GM19395 (cell line): ENCODE data around the gene HABP4.

Experiments used
- ATAC-seq: cut with Tn5 transposase; IDR thresholded peaks from one replicate; pipeline ENCODE4 v1.9.1; 2021; ENCODE audit warnings: mild to moderate bottlenecking, moderate library complexity; ENCODE audit not compliant: unreplicated experiment

The HABP4 gene

GRCh38 chr9:96449845-96450612, at the start of gene HABP4:
HABP4 (plus strand) TSS chr9:96450169; CDS start chr9:96450280, 111 bp downstream.
- peak; percentile 96 for ATAC-seq

GRCh38 chr9:96408409-96409280, 41.3 kb upstream of the HABP4 start:
- no peak for ATAC-seq

- ATAC-seq: no peak
Observed at GRCh38 chr9:96411129-96411838, 38.7 kb upstream of the HABP4 start.

- no peak for ATAC-seq
Observed at GRCh38 chr9:96412174-96412913, 37.6 kb upstream of the HABP4 start.

GRCh38 chr9:96413302-96414221, 36.4 kb upstream of the HABP4 start:
- peak; percentile 39 for ATAC-seq

- ATAC-seq: no peak
Observed at GRCh38 chr9:96417051-96417586, 32.9 kb upstream of the HABP4 start.

GRCh38 chr9:96417661-96418082, 32.3 kb upstream of the HABP4 start:
- no peak for ATAC-seq

GRCh38 chr9:96418083-96418919, 31.7 kb upstream of the HABP4 start, which contains the start of gene ZNF367:
ZNF367 (minus strand) TSS chr9:96418370; CDS start chr9:96418032, 338 bp downstream.
- peak; percentile 63 for ATAC-seq

GRCh38 chr9:96418920-96419690, 30.9 kb upstream of the HABP4 start:
- peak; percentile 35 for ATAC-seq

GRCh38 chr9:96419691-96419969, 30.3 kb upstream of the HABP4 start:
- no peak for ATAC-seq

GRCh38 chr9:96420468-96421219, 29.3 kb upstream of the HABP4 start:
- peak; percentile 18 for ATAC-seq

- no peak for ATAC-seq
Observed at GRCh38 chr9:96423322-96423984, 26.5 kb upstream of the HABP4 start.

- ATAC-seq: no peak
Observed at GRCh38 chr9:96423985-96424336, 26.0 kb upstream of the HABP4 start.

GRCh38 chr9:96425500-96426169, 24.3 kb upstream of the HABP4 start:
- no peak for ATAC-seq

- no peak for ATAC-seq
Observed at GRCh38 chr9:96429732-96430131, 20.2 kb upstream of the HABP4 start.

GRCh38 chr9:96430377-96430776, 19.6 kb upstream of the HABP4 start:
- no peak for ATAC-seq
